Liver (tissue), 9 donors: ENCODE measurements around the gene KCTD8. TPM values are rescaled to one million over a fixed set of nuclear protein-coding genes. Genes with fewer than 3 reads are reported as not detected.

ENCODE experiments used
- DNase-seq: peaks from one replicate; pipeline ENCODE4 v3.0.0-alpha.2; 2017; ENCODE audit warnings: low spot score
- H3K27ac ChIP-seq, 2 donors: one replicate each; pipeline ENCODE4 v1.7.0; 2013; ENCODE audit warnings: inconsistent platforms in 2 of 2, low read length in 2 of 2, control low read depth in 1 of 2, low read depth in 1 of 2, mild to moderate bottlenecking in 1 of 2
- H3K27me3 ChIP-seq, 4 donors: one replicate each; pipeline versions ENCODE4 v1.6.1 to v1.7.0; 2013; ENCODE audit warnings: low read length in 3 of 4, inconsistent platforms in 1 of 4, mild to moderate bottlenecking in 1 of 4, moderate library complexity in 1 of 4; ENCODE audit not compliant: control insufficient read depth in 4 of 4, insufficient read depth in 4 of 4
- H3K36me3 ChIP-seq, 4 donors: one replicate each; pipeline versions ENCODE4 v1.6.1 to v1.7.0; 2013; ENCODE audit warnings: low read length in 3 of 4, mild to moderate bottlenecking in 3 of 4, low read depth in 1 of 4, moderate library complexity in 1 of 4; ENCODE audit not compliant: control insufficient read depth in 4 of 4, insufficient read depth in 3 of 4
- H3K4me1 ChIP-seq, 4 donors: one replicate each; pipeline versions ENCODE4 v1.6.1 to v1.7.0; 2013; ENCODE audit warnings: low read length in 3 of 4, mild to moderate bottlenecking in 3 of 4, moderate library complexity in 1 of 4; ENCODE audit not compliant: control insufficient read depth in 4 of 4, insufficient read depth in 4 of 4
- H3K4me3 ChIP-seq, 3 donors: one replicate each; pipeline versions ENCODE4 v1.6.1 to v1.7.0; 2013; ENCODE audit warnings: low read length in 3 of 3, control low read depth in 1 of 3, low read depth in 1 of 3, mild to moderate bottlenecking in 1 of 3
- H3K9ac ChIP-seq, 2 donors: one replicate each; pipeline ENCODE4 v1.7.0; 2013; ENCODE audit warnings: low read length in 2 of 2, mild to moderate bottlenecking in 2 of 2, moderate library complexity in 2 of 2, control low read depth in 1 of 2, low read depth in 1 of 2
- H3K9me3 ChIP-seq, 4 donors: one replicate each; pipeline versions ENCODE4 v1.6.1 to v1.7.0; 2013; ENCODE audit warnings: low read length in 3 of 4; ENCODE audit not compliant: control insufficient read depth in 4 of 4
- ATF3 ChIP-seq: IDR thresholded peaks from 2 replicates; pipeline ENCODE4 v1.6.1; 2016; ENCODE audit warnings: antibody characterized with exemption
- EGR1 ChIP-seq, 2 donors: IDR thresholded peaks; 2 replicates each; pipeline ENCODE4 v1.6.1; 2016 to 2018; ENCODE audit warnings: antibody characterized with exemption in 2 of 2, low read depth in 2 of 2
- FOXA1 ChIP-seq: IDR thresholded peaks from 2 replicates; pipeline ENCODE4 v1.6.1; 2016; ENCODE audit warnings: antibody characterized with exemption
- FOXA2 ChIP-seq: IDR thresholded peaks from 2 replicates; pipeline ENCODE4 v1.6.1; 2016; ENCODE audit warnings: antibody characterized with exemption
- GABPA ChIP-seq, 2 donors: IDR thresholded peaks in 1 of 2; conservative IDR thresholded peaks in 1 of 2; 2 replicates each; pipeline ENCODE4 v1.6.1; 2016; ENCODE audit warnings: antibody characterized with exemption in 2 of 2, mild to moderate bottlenecking in 1 of 2, moderate library complexity in 1 of 2
- HNF4A ChIP-seq, 2 donors: conservative IDR thresholded peaks; 2 replicates each; pipeline ENCODE4 v1.6.1; 2016; ENCODE audit warnings: antibody characterized with exemption in 2 of 2, mild to moderate bottlenecking in 2 of 2
- HNF4G ChIP-seq: IDR thresholded peaks from 2 replicates; pipeline ENCODE4 v1.6.1; 2016; ENCODE audit warnings: antibody characterized with exemption
- JUND ChIP-seq, 2 donors: IDR thresholded peaks; 2 replicates each; pipeline ENCODE4 v1.6.1; 2016; ENCODE audit warnings: antibody characterized with exemption in 2 of 2
- NR2F2 ChIP-seq: IDR thresholded peaks from 2 replicates; pipeline ENCODE4 v1.6.1; 2016; ENCODE audit warnings: antibody characterized with exemption
- RAD21 ChIP-seq, 2 donors: IDR thresholded peaks; 2 replicates each; pipeline ENCODE4 v1.6.1; 2016; ENCODE audit warnings: antibody characterized with exemption in 2 of 2, mild to moderate bottlenecking in 2 of 2
- REST ChIP-seq: IDR thresholded peaks from 2 replicates; pipeline ENCODE4 v1.6.1; 2016; ENCODE audit warnings: antibody characterized with exemption, mild to moderate bottlenecking
- RXRA ChIP-seq, 2 donors: IDR thresholded peaks; 2 replicates each; pipeline ENCODE4 v1.6.1; 2017 to 2018; ENCODE audit warnings: antibody characterized with exemption in 2 of 2, mild to moderate bottlenecking in 1 of 2
- SP1 ChIP-seq: IDR thresholded peaks from 2 replicates; pipeline ENCODE4 v1.6.1; 2018; ENCODE audit warnings: antibody characterized with exemption, mild to moderate bottlenecking
- TAF1 ChIP-seq: conservative IDR thresholded peaks from 2 replicates; pipeline ENCODE4 v1.6.1; 2016; ENCODE audit warnings: antibody characterized with exemption, mild to moderate bottlenecking
- YY1 ChIP-seq: IDR thresholded peaks from 2 replicates; pipeline ENCODE4 v1.6.1; 2016; ENCODE audit warnings: antibody characterized with exemption, mild to moderate bottlenecking
- WGBS: extraction: QIAGEN DNeasy Blood & Tissue Kit; methylation state at CpG from one replicate; pipeline ENCODE4 v1.1.7; 2013; 5-methylcytosine and 5-hydroxymethylcytosine counted together
- polyA plus RNA-seq, 2 donors: library from polyadenylated mRNA; stranded (reverse) in 1 of 2; unstranded in 1 of 2; fragments of 200-250 nt in 1 of 2; fragments of >200 nt in 1 of 2; fragmentation: Nextera tagmentation in 1 of 2; extraction: Ambion mirVana in 1 of 2; gene quantifications; one replicate each; pipeline versions ENCODE4 v1.2.1 to v1.2.3, GENCODE V29; 2013 to 2015
- total RNA-seq, 2 donors: library from RNA; depleted of rRNA; stranded (reverse); fragments of >200 nt; gene quantifications; one replicate each; pipeline ENCODE4 v1.2.3, GENCODE V29; 2014
- TF ChIP-seq, protein P1 (sequence below): fragments of 150-350 bp; IDR thresholded peaks from 2 replicates; pipeline ENCODE4 v1.5.1; 2017; ENCODE audit warnings: improper control_type of control experiment, low read depth, low read length; ENCODE audit not compliant: missing input control
- TF ChIP-seq, protein P2 (sequence below): IDR thresholded peaks from 2 replicates; pipeline ENCODE4 v1.6.1; 2016; ENCODE audit warnings: antibody characterized with exemption
- TF ChIP-seq, protein P3 (sequence below): IDR thresholded peaks from 2 replicates; pipeline ENCODE4 v1.6.1; 2016; ENCODE audit warnings: antibody characterized with exemption
- donor health status: healthy.
- donor health status: healthy.
- donor health status: healthy.
- donor health status: healthy.
- donor health status: healthy.

KCTD8 gene
- total and polyA plus RNA-seq, 4 donors: not detected

- no peaks in the 10 kb centered on the region for H3K36me3 ChIP-seq
- no peak overlapping the region for H3K4me3 ChIP-seq
- 77% methylated on average over 2 of the region's 2 CpGs for WGBS
- DNase-seq: no peak
- H3K9ac ChIP-seq: no peak overlapping the region
- H3K27ac ChIP-seq: no peak overlapping the region
- TF ChIP-seq GABPA (IDR thresholded peaks at IDR 0.05 in 1 of 2, conservative IDR thresholded peaks at IDR 0.05 in 1 of 2): no peak
- TF ChIP-seq, protein P1, sequence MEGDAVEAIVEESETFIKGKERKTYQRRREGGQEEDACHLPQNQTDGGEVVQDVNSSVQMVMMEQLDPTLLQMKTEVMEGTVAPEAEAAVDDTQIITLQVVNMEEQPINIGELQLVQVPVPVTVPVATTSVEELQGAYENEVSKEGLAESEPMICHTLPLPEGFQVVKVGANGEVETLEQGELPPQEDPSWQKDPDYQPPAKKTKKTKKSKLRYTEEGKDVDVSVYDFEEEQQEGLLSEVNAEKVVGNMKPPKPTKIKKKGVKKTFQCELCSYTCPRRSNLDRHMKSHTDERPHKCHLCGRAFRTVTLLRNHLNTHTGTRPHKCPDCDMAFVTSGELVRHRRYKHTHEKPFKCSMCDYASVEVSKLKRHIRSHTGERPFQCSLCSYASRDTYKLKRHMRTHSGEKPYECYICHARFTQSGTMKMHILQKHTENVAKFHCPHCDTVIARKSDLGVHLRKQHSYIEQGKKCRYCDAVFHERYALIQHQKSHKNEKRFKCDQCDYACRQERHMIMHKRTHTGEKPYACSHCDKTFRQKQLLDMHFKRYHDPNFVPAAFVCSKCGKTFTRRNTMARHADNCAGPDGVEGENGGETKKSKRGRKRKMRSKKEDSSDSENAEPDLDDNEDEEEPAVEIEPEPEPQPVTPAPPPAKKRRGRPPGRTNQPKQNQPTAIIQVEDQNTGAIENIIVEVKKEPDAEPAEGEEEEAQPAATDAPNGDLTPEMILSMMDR: no peak
- TF ChIP-seq FOXA1: no peak
- no peak for TF ChIP-seq YY1
- no peak for TF ChIP-seq NR2F2
- TF ChIP-seq HNF4G: no peak
- TF ChIP-seq, protein P2, sequence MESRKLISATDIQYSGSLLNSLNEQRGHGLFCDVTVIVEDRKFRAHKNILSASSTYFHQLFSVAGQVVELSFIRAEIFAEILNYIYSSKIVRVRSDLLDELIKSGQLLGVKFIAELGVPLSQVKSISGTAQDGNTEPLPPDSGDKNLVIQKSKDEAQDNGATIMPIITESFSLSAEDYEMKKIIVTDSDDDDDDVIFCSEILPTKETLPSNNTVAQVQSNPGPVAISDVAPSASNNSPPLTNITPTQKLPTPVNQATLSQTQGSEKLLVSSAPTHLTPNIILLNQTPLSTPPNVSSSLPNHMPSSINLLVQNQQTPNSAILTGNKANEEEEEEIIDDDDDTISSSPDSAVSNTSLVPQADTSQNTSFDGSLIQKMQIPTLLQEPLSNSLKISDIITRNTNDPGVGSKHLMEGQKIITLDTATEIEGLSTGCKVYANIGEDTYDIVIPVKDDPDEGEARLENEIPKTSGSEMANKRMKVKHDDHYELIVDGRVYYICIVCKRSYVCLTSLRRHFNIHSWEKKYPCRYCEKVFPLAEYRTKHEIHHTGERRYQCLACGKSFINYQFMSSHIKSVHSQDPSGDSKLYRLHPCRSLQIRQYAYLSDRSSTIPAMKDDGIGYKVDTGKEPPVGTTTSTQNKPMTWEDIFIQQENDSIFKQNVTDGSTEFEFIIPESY: no peak
- TF ChIP-seq, protein P3, sequence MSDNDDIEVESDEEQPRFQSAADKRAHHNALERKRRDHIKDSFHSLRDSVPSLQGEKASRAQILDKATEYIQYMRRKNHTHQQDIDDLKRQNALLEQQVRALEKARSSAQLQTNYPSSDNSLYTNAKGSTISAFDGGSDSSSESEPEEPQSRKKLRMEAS: no peak
- no peak for TF ChIP-seq TAF1
- no peak for TF ChIP-seq RXRA (IDR thresholded peaks at IDR 0.05)
- no peak for TF ChIP-seq JUND (IDR thresholded peaks at IDR 0.05)
- no peak for TF ChIP-seq EGR1 (IDR thresholded peaks at IDR 0.05; ENCODE audit: low read depth in 2 of 2)
- no peak for TF ChIP-seq HNF4A (conservative IDR thresholded peaks at IDR 0.05)
- TF ChIP-seq RAD21 (IDR thresholded peaks at IDR 0.05): no peak
- no peak for TF ChIP-seq SP1
- no peak for TF ChIP-seq FOXA2
- TF ChIP-seq REST: no peak
- no peak for TF ChIP-seq ATF3
- H3K27me3 ChIP-seq: no peaks in the 10 kb centered on the region
- no peaks in the 10 kb centered on the region for H3K9me3 ChIP-seq
- H3K4me1 ChIP-seq: no peaks in the 10 kb centered on the region
These were observed 27.1 kb downstream of the KCTD8 start for GRCh38 chr4:44421330-44422065.
